ENCODE data around the gene RTN4RL1. TPM values are rescaled to one million over a fixed set of nuclear protein-coding genes. Genes with fewer than 3 reads are reported as not detected.

Gene RTN4RL1
- total RNA-seq, 2 donors from 2014 or later: 3.1 to 3.6 TPM

DNA sequence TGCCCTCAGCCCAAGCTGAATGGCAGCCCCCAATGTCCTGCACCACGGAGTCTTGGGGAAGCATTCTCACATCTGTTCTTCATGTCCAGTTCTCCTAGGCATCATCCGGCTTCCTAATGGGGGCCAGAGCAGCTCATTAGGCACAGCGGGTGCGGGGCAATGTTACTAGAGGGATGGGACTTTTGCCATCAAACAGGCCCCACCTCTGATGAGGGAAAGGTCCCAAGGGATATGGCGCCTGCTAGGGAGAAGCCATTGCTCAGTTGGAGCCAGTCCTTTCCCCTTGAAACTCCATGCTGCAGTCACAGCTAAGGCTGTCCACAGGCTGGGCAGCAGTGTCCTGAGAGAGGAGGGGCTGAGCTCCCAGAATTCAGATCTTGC is 3.1 kb upstream of the RTN4RL1 start:
- Histone ChIP-seq H3K4me1 (peaks cover 54% of the 10 kb centered on the region), H3K27me3 (no peaks in the 10 kb centered on the region)
- intact Hi-C loops (cut with DNase I): loop anchor here (5.0 kb wide), 1 partner anchor 121 kb away; no protein-coding TSS in a partner anchor

DNA sequence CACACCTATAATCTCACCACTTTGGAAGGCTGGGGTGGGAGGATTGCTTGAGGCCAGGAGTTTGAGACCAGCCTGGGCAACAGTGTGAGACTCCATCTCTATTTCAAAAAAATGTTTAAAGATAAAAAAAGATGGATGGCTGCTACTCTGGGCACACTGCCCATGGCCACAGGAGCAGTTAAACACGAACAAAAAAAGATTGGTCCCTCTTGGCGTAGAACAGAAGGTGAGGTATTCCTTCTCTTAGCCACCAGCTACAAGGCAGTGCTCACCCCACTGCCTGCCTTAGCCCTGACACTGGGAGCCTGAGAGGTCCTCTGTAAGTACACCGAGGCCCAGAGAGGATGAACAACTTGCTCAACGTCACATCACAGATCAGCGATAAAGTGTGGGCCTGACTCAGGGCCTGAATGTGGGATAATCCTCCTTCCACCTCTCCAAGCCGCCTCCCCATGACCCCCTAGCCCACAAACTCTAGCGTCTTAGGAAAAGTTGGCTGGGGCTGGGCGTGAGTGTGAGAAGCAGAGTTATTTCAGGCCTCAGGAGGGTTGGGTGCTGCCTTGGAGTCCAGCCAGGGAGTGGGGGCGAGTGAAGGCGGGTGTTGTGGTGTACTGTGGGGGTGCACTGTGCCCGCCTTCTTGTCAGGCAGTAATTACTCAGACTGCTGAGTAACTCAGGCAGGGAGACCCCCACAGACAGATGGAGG is 2.5 kb upstream of the RTN4RL1 start:
- H3K4me3 ChIP-seq: no peak overlapping the region
- no peaks in the 10 kb centered on the region for H3K27me3 ChIP-seq
- no peaks in the 10 kb centered on the region for H3K36me3 ChIP-seq (replicated peaks in 1 of 2; ENCODE audit: insufficient read depth in 1 of 2, low read depth in 2 of 2)
- WGBS, 2 donors: 38 to 56% methylated on average over 10 to 11 of the region's 11 CpGs
- H3K27ac ChIP-seq: no peak overlapping the region
- no peak for ATAC-seq
- H3K4me1 ChIP-seq: peaks cover 54% of the 10 kb centered on the region
- intact Hi-C loops (cut with DNase I): loop anchor here (5.0 kb wide), 1 partner anchor 120 kb away; no protein-coding TSS in a partner anchor
- H3K9me3 ChIP-seq: no peaks in the 10 kb centered on the region
- TF ChIP-seq, protein P1, sequence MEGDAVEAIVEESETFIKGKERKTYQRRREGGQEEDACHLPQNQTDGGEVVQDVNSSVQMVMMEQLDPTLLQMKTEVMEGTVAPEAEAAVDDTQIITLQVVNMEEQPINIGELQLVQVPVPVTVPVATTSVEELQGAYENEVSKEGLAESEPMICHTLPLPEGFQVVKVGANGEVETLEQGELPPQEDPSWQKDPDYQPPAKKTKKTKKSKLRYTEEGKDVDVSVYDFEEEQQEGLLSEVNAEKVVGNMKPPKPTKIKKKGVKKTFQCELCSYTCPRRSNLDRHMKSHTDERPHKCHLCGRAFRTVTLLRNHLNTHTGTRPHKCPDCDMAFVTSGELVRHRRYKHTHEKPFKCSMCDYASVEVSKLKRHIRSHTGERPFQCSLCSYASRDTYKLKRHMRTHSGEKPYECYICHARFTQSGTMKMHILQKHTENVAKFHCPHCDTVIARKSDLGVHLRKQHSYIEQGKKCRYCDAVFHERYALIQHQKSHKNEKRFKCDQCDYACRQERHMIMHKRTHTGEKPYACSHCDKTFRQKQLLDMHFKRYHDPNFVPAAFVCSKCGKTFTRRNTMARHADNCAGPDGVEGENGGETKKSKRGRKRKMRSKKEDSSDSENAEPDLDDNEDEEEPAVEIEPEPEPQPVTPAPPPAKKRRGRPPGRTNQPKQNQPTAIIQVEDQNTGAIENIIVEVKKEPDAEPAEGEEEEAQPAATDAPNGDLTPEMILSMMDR (IDR thresholded peaks at IDR 0.05): no peak
- DNase-seq: no peak

More for the DNA sequence above, 3.1 kb upstream of the RTN4RL1 start:
- 82 to 100% methylated on average over 1 to 5 of the region's 5 CpGs for WGBS, 2 donors
- H3K9me3 ChIP-seq: no peaks in the 10 kb centered on the region
- no peak overlapping the region for H3K27ac ChIP-seq
- no peaks in the 10 kb centered on the region for H3K36me3 ChIP-seq (replicated peaks in 1 of 2; ENCODE audit: insufficient read depth in 1 of 2, low read depth in 2 of 2)
- DNase-seq: no peak
- TF ChIP-seq, protein P1 (IDR thresholded peaks at IDR 0.05): no peak
- no peak for TF ChIP-seq POLR2A (IDR thresholded peaks at IDR 0.05)
- H3K4me3 ChIP-seq: no peak overlapping the region
- no peak for ATAC-seq

DNA sequence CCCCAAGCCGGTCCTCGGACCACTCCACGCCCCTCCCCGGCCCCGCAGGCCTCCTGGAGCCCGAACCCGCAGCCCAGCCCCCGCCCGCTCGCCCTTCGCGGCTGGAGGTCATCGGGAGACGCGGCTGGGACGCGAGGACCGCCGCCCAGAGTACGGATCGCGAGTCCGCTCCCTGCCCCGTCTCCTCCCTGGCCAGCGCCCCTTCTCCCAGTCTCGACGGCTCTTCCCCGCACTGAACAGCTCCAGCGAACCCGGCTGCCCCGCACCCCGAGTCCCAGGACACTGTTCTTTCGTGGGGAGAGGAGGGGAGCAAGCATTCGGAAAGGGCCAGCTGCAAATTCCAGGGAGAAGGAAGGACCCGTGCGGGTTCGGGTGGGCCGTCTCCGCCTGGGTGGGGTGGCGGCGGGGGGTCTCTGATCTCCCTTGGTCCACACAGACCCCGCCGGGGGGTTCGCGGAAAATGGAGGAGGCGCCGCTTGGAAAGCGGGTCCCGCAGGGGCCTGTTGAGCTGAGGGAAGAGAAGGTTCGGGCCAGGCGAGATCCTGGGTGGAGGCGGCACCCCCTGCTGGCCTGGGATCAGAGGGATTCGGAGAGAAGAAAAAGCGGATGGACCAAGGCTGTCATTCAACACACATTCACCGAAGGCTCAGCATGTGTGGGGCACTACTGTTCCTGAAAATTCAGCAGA is 632 bp upstream of the RTN4RL1 start:
- H3K27ac ChIP-seq: peak overlapping the region in 3 of 4 donors; percentile 53 to 72 (median 69)
- TF ChIP-seq, protein P1 (IDR thresholded peaks at IDR 0.05): peak; percentile 44 to 88 (median 85)
- TF ChIP-seq POLR2A (IDR thresholded peaks at IDR 0.05): no peak
- H3K36me3 ChIP-seq (replicated peaks in 1 of 2; ENCODE audit: insufficient read depth in 1 of 2, low read depth in 2 of 2): no peaks in the 10 kb centered on the region
- WGBS, 2 donors: 0 to 1% methylated on average over 17 to 55 of the region's 55 CpGs
- ATAC-seq (peak; percentile 58), DNase-seq (peak; percentile 82 to 85 (median 84))
- intact Hi-C loops (cut with DNase I): loop anchor here (5.0 kb wide), 1 partner anchor 118 kb away; no protein-coding TSS in a partner anchor
- peak overlapping the region; percentile 9 to 29 for H3K4me3 ChIP-seq
- H3K4me1 ChIP-seq: peaks cover 37% of the 10 kb centered on the region
- H3K9me3 ChIP-seq: no peaks in the 10 kb centered on the region
- no peaks in the 10 kb centered on the region for H3K27me3 ChIP-seq

DNA sequence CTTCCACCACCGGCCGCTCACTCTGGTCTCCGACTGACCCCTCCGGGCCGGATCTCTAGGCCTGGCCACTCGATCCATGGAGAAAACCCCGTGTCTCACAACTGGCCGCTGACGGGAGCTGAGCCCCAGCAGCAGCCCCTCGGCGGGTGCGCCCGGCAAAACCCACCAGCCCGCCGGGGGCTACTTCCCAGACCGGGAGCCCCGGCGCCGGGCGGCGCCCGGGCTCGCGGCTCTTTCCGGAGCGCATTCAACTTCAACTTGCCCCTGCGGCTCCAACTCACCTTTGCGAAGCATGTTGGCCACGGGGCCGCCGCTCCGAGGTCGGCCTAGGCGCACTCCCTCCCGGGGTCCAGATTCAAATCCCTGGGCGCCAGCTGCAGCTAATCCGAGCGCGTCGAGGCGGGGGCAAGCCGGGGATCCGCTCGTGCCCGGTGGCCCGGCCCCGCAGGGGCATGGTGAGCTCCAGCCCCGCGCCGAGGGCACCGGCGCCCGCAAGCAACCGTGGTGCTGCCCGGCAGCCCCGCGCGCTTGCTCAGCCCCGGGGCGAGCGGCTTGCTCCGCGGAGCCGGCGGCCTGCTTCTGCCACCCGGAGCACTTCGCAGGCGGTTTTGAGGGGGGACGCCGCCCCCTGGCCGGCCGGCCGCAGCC is 438 bp downstream of the RTN4RL1 start:
- WGBS, 2 donors: 0 to 1% methylated on average over 3 to 61 of the region's 73 CpGs
- intact Hi-C loops (cut with DNase I): loop anchor here (5.0 kb wide), 1 partner anchor 117 kb away; no protein-coding TSS in a partner anchor
- ATAC-seq: no peak

More for the DNA sequence above, 438 bp downstream of the RTN4RL1 start:
- peaks cover 33% of the 10 kb centered on the region for H3K4me1 ChIP-seq
- no peak for DNase-seq
- H3K36me3 ChIP-seq (replicated peaks in 1 of 2; ENCODE audit: insufficient read depth in 1 of 2, low read depth in 2 of 2): no peaks in the 10 kb centered on the region
- H3K9me3 ChIP-seq: no peaks in the 10 kb centered on the region
- peak overlapping the region; percentile 9 to 29 for H3K4me3 ChIP-seq
- TF ChIP-seq, protein P1 (IDR thresholded peaks at IDR 0.05): no peak
- no peak for TF ChIP-seq POLR2A (IDR thresholded peaks at IDR 0.05)
- H3K27ac ChIP-seq: peak overlapping the region in 3 of 4 donors; percentile 47 to 72 (median 53)
- no peaks in the 10 kb centered on the region for H3K27me3 ChIP-seq
